CD14-positive monocyte (primary cell): ENCODE data around the gene NR1I3. TPM values are rescaled to one million over a fixed set of nuclear protein-coding genes. Genes with fewer than 3 reads are reported as not detected.
"Not testable (repeated sequence)": the region's sequence is repeated elsewhere in the genome, so short reads cannot be mapped to it uniquely, and the experiment has no call there.

Experiments used
- DNase-seq, 3 donors: peaks; one replicate each; pipeline ENCODE4 v3.0.0-alpha.2; 2011 to 2022
- H2AFZ ChIP-seq: 2 replicates; pipeline ENCODE4 v1.6.0; 2012; ENCODE audit warnings: mild to moderate bottlenecking, low read depth, low read length, inconsistent platforms; ENCODE audit not compliant: insufficient read depth, poor library complexity, severe bottlenecking
- H3K27ac ChIP-seq, 2 donors: 1 replicate in 1 of 2; 2 replicates in 1 of 2; pipeline ENCODE4 v1.5.1; 2012 to 2013; ENCODE audit warnings: low read length in 2 of 2, control low read depth in 1 of 2, inconsistent platforms in 1 of 2, low read depth in 1 of 2, mild to moderate bottlenecking in 1 of 2
- H3K27me3 ChIP-seq, 2 donors: one replicate each; pipeline versions ENCODE4 v1.6.0 to v1.6.1; 2011 to 2013; ENCODE audit warnings: low read length in 2 of 2; ENCODE audit not compliant: control insufficient read depth in 2 of 2, insufficient read depth in 2 of 2
- H3K36me3 ChIP-seq, 2 donors: replicated peaks in 1 of 2; 1 replicate in 1 of 2; 2 replicates in 1 of 2; pipeline versions ENCODE4 v1.5.1 to v1.6.1; 2012 to 2013; ENCODE audit warnings: low read length in 2 of 2, control low read depth in 1 of 2, inconsistent platforms in 1 of 2, mild to moderate bottlenecking in 1 of 2; ENCODE audit not compliant: insufficient read depth in 2 of 2, control insufficient read depth in 1 of 2
- H3K4me1 ChIP-seq, 2 donors: 1 replicate in 1 of 2; 2 replicates in 1 of 2; pipeline versions ENCODE4 v1.5.1 to v1.6.1; 2012 to 2013; ENCODE audit warnings: low read length in 2 of 2, control low read depth in 1 of 2, inconsistent platforms in 1 of 2, mild to moderate bottlenecking in 1 of 2, moderate library complexity in 1 of 2; ENCODE audit not compliant: insufficient read depth in 2 of 2, control insufficient read depth in 1 of 2
- H3K4me2 ChIP-seq: replicated peaks from 2 replicates; pipeline ENCODE3; 2012; ENCODE audit warnings: low read length, moderate library complexity, mild to moderate bottlenecking; ENCODE audit not compliant: poor library complexity, severe bottlenecking; ENCODE audit errors: extremely low read depth
- H3K4me3 ChIP-seq, 3 experiments: fragments of 200-600 bp in 1 of 3; sonication (generic) in 1 of 3; replicated peaks in 1 of 3; 1 replicate in 2 of 3; 2 replicates in 1 of 3; pipeline ENCODE4 v1.5.1; 2011 to 2013; ENCODE audit warnings: low read length in 3 of 3, mild to moderate bottlenecking in 3 of 3, control low read depth in 2 of 3, low read depth in 2 of 3, inconsistent platforms in 1 of 3, moderate library complexity in 1 of 3
- H3K79me2 ChIP-seq: 2 replicates; pipeline ENCODE4 v1.6.0; 2012; ENCODE audit warnings: mild to moderate bottlenecking, control low read depth, inconsistent platforms, low read length, moderate library complexity; ENCODE audit not compliant: insufficient read depth
- H3K9ac ChIP-seq: 2 replicates; pipeline ENCODE4 v1.6.0; 2017; ENCODE audit warnings: low read length, mild to moderate bottlenecking; ENCODE audit not compliant: insufficient read depth, poor library complexity, severe bottlenecking
- H3K9me3 ChIP-seq, 2 donors: replicated peaks in 1 of 2; 1 replicate in 1 of 2; 2 replicates in 1 of 2; pipeline versions ENCODE4 v1.5.1 to v1.6.1; 2012 to 2013; ENCODE audit warnings: low read length in 2 of 2, control low read depth in 1 of 2; ENCODE audit not compliant: control insufficient read depth in 1 of 2, insufficient read depth in 1 of 2
- H4K20me1 ChIP-seq: 2 replicates; pipeline ENCODE4 v1.6.0; 2012; ENCODE audit warnings: mild to moderate bottlenecking, low read length, control low read depth, moderate library complexity; ENCODE audit not compliant: insufficient read depth
- H3K27ac Mint-ChIP-seq, 7 donors: one replicate each; pipeline ENCODE4 v1.8.0; 2020; ENCODE audit warnings: mild to moderate bottlenecking in 7 of 7, mixed read lengths in 7 of 7, moderate library complexity in 6 of 7, inconsistent platforms in 2 of 7
- H3K27me3 Mint-ChIP-seq, 3 donors: one replicate each; pipeline ENCODE4 v1.8.0; 2021 to 2022; ENCODE audit warnings: low read depth in 3 of 3, mild to moderate bottlenecking in 3 of 3, mixed read lengths in 3 of 3, moderate library complexity in 3 of 3, inconsistent platforms in 1 of 3
- H3K36me3 Mint-ChIP-seq, 2 donors: one replicate each; pipeline ENCODE4 v1.8.0; 2020; ENCODE audit warnings: mixed read lengths in 2 of 2, inconsistent platforms in 1 of 2, mild to moderate bottlenecking in 1 of 2
- H3K4me1 Mint-ChIP-seq: one replicate; pipeline ENCODE4 v1.8.0; 2020; ENCODE audit warnings: mild to moderate bottlenecking, mixed read lengths
- H3K4me3 Mint-ChIP-seq, 2 donors: one replicate each; pipeline ENCODE4 v1.8.0; 2020; ENCODE audit warnings: mild to moderate bottlenecking in 2 of 2, mixed read lengths in 2 of 2, moderate library complexity in 1 of 2
- H3K9me3 Mint-ChIP-seq, 7 donors: one replicate each; pipeline ENCODE4 v1.8.0; 2020 to 2022; ENCODE audit warnings: mixed read lengths in 7 of 7, mild to moderate bottlenecking in 6 of 7, moderate library complexity in 6 of 7, inconsistent platforms in 2 of 7
- CTCF ChIP-seq: fragments of 200-600 bp; IDR thresholded peaks from one replicate; pipeline ENCODE4 v1.8.0; 2022; ENCODE audit warnings: antibody characterized with exemption, mild to moderate bottlenecking
- WGBS: methylation state at CpG from one replicate; pipeline ENCODE4 v1.1.5; 2013; ENCODE audit warnings: missing lambda C conversion rate; ENCODE audit not compliant: insufficient coverage; 5-methylcytosine and 5-hydroxymethylcytosine counted together
- intact Hi-C, 2 donors: fragments of 100-400 bp; cut with micrococcal nuclease; formaldehyde crosslinking; loops; one replicate each; pipeline versions ENCODE4 v1.15.0 to v1.15.1; 2023
- polyA plus RNA-seq, 3 donors: library from polyadenylated mRNA; depleted of rRNA in 1 of 3; unstranded in 2 of 3; stranded (reverse) in 1 of 3; fragments of 300-500 nt in 2 of 3; fragments of >200 nt in 1 of 3; fragmentation: Illumina TruSeq in 2 of 3; gene quantifications; 1 replicate in 2 of 3; 2 replicates in 1 of 3; pipeline ENCODE4 v1.2.3, GENCODE V29; 2012 to 2021

NR1I3 gene
- polyA plus RNA-seq, 3 donors: not detected

GRCh38 chr1:161250829-161251228 lies 12.8 kb upstream of the NR1I3 start:
- Histone ChIP-seq H3K4me1 (no peaks in the 10 kb centered on the region), H3K79me2 (no peaks in the 10 kb centered on the region), H3K9me3 (no peaks in the 10 kb centered on the region), H4K20me1 (no peaks in the 10 kb centered on the region), H3K4me3 (no peak overlapping the region), H3K4me2 (no peak overlapping the region), H3K36me3 (no peaks in the 10 kb centered on the region), H3K9ac (no peak overlapping the region), H3K27ac (no peak overlapping the region), H2AFZ (no peak overlapping the region), H3K27me3 (no peaks in the 10 kb centered on the region)
- peaks cover 0 to 4% (median 3%) of the 10 kb centered on the region in 3 donors for H3K27me3 Mint-ChIP-seq
- no peak overlapping the region for H3K4me3 Mint-ChIP-seq
- WGBS: 96% methylated on average over 4 of the region's 7 CpGs
- no peaks in the 10 kb centered on the region for H3K36me3 Mint-ChIP-seq
- intact Hi-C loops: no loop called here
- no peak overlapping the region for H3K27ac Mint-ChIP-seq
- peaks cover 5% of the 10 kb centered on the region for H3K4me1 Mint-ChIP-seq
- no peak for DNase-seq
- no peak for TF ChIP-seq CTCF
- peaks cover 6 to 17% (median 8%) of the 10 kb centered on the region in 7 donors for H3K9me3 Mint-ChIP-seq

GRCh38 chr1:161250100-161250499 lies 12.1 kb upstream of the NR1I3 start:
- H3K27me3 Mint-ChIP-seq, H3K9ac ChIP-seq, H3K4me1 ChIP-seq, H3K36me3 Mint-ChIP-seq, H3K4me1 Mint-ChIP-seq, H3K36me3 ChIP-seq, H3K9me3 ChIP-seq, H3K4me3 Mint-ChIP-seq, H3K27ac Mint-ChIP-seq, H3K4me2 ChIP-seq, DNase-seq, H3K4me3 ChIP-seq, intact Hi-C loops, H2AFZ ChIP-seq, H3K79me2 ChIP-seq, H3K27ac ChIP-seq, H3K27me3 ChIP-seq, H4K20me1 ChIP-seq: not testable (repeated sequence)
- H3K9me3 Mint-ChIP-seq: peaks cover 3 to 12% (median 7%) of the 10 kb centered on the region in 7 donors
- WGBS: 97% methylated on average over 5 of the region's 5 CpGs
